ENCODE measurements around the gene ODAD2. TPM values are rescaled to one million over a fixed set of nuclear protein-coding genes. Genes with fewer than 3 reads are reported as not detected.

ODAD2 gene
- total RNA-seq, 2 donors from 2014 or later: 0.10 TPM; not detected in 1

GRCh38 chr10:27884185-27884641 lies 114.7 kb downstream of the ODAD2 start:
- H3K4me1 Mint-ChIP-seq (ENCODE audit: low read depth): no peaks in the 10 kb centered on the region
- no peak overlapping the region for H3K27ac Mint-ChIP-seq
- H3K9me3 Mint-ChIP-seq: peaks cover 6 to 8% of the 10 kb centered on the region in 2 donors
- H3K36me3 Mint-ChIP-seq (ENCODE audit: insufficient read depth in 2 of 2): peaks cover 0 to 4% of the 10 kb centered on the region in 2 donors
- DNase-seq (no peak), ATAC-seq (replicated peaks in 1 of 2) (peak; percentile 56 to 59)
- no peak overlapping the region for H3K4me3 Mint-ChIP-seq
- no peaks in the 10 kb centered on the region for H3K27me3 Mint-ChIP-seq (ENCODE audit: low read depth)

GRCh38 chr10:27878281-27878680 lies 120.6 kb downstream of the ODAD2 start:
- Mint-ChIP-seq H3K36me3 (ENCODE audit: insufficient read depth in 2 of 2) (no peaks in the 10 kb centered on the region), H3K4me3 (no peak overlapping the region), H3K27me3 (ENCODE audit: low read depth) (no peaks in the 10 kb centered on the region), H3K4me1 (ENCODE audit: low read depth) (no peaks in the 10 kb centered on the region), H3K9me3 (peaks cover 0 to 3% of the 10 kb centered on the region in 2 donors), H3K27ac (no peak overlapping the region)
- no peak for DNase-seq
- ATAC-seq (replicated peaks in 1 of 2): no peak

GRCh38 chr10:27865221-27865635 lies 133.7 kb downstream of the ODAD2 start:
- Mint-ChIP-seq H3K36me3 (ENCODE audit: insufficient read depth in 2 of 2) (peaks cover 0 to 2% of the 10 kb centered on the region in 2 donors), H3K27ac (no peak overlapping the region), H3K27me3 (ENCODE audit: low read depth) (peaks cover 14% of the 10 kb centered on the region), H3K4me1 (ENCODE audit: low read depth) (no peaks in the 10 kb centered on the region), H3K9me3 (peaks cover 0 to 6% of the 10 kb centered on the region in 2 donors), H3K4me3 (no peak overlapping the region)
- DNase-seq (no peak), ATAC-seq (replicated peaks in 1 of 2) (no peak)

- no peak overlapping the region for H3K27ac Mint-ChIP-seq
- ATAC-seq (replicated peaks in 1 of 2) (no peak), DNase-seq (no peak)
- H3K4me1 Mint-ChIP-seq (ENCODE audit: low read depth): no peaks in the 10 kb centered on the region
- peaks cover 14% of the 10 kb centered on the region for H3K27me3 Mint-ChIP-seq (ENCODE audit: low read depth)
- no peak overlapping the region for H3K4me3 Mint-ChIP-seq
- no peaks in the 10 kb centered on the region for H3K36me3 Mint-ChIP-seq (ENCODE audit: insufficient read depth in 2 of 2)
- peaks cover 0 to 2% of the 10 kb centered on the region in 2 donors for H3K9me3 Mint-ChIP-seq
Observed at GRCh38 chr10:27861781-27862180, 137.1 kb downstream of the ODAD2 start.

GRCh38 chr10:27857616-27858015 lies 141.3 kb downstream of the ODAD2 start:
- no peaks in the 10 kb centered on the region for H3K36me3 Mint-ChIP-seq (ENCODE audit: insufficient read depth in 2 of 2)
- DNase-seq: no peak
- H3K9me3 Mint-ChIP-seq: peaks cover 0 to 2% of the 10 kb centered on the region in 2 donors
- no peak for ATAC-seq (replicated peaks in 1 of 2)
- H3K4me1 Mint-ChIP-seq (ENCODE audit: low read depth): no peaks in the 10 kb centered on the region
- H3K4me3 Mint-ChIP-seq: no peak overlapping the region
- no peak overlapping the region for H3K27ac Mint-ChIP-seq
- H3K27me3 Mint-ChIP-seq (ENCODE audit: low read depth): no peaks in the 10 kb centered on the region

GRCh38 chr10:27844223-27844622 lies 154.7 kb downstream of the ODAD2 start:
- no peak for ATAC-seq (replicated peaks in 1 of 2)
- Mint-ChIP-seq H3K36me3 (ENCODE audit: insufficient read depth in 2 of 2) (peaks cover 0 to 1% of the 10 kb centered on the region in 2 donors), H3K27me3 (ENCODE audit: low read depth) (no peaks in the 10 kb centered on the region), H3K27ac (no peak overlapping the region), H3K4me1 (ENCODE audit: low read depth) (no peaks in the 10 kb centered on the region), H3K9me3 (peaks cover 2 to 3% of the 10 kb centered on the region in 2 donors), H3K4me3 (no peak overlapping the region)
- no peak for DNase-seq

GRCh38 chr10:27838901-27839300 lies 160.0 kb downstream of the ODAD2 start:
- ATAC-seq (replicated peaks in 1 of 2): no peak
- Mint-ChIP-seq H3K36me3 (ENCODE audit: insufficient read depth in 2 of 2) (no peaks in the 10 kb centered on the region), H3K4me1 (ENCODE audit: low read depth) (no peaks in the 10 kb centered on the region), H3K4me3 (no peak overlapping the region), H3K27ac (no peak overlapping the region), H3K27me3 (ENCODE audit: low read depth) (no peaks in the 10 kb centered on the region), H3K9me3 (no peaks in the 10 kb centered on the region)
- DNase-seq: no peak

- no peak for DNase-seq
- Mint-ChIP-seq H3K36me3 (ENCODE audit: insufficient read depth in 2 of 2) (no peaks in the 10 kb centered on the region), H3K27ac (no peak overlapping the region), H3K4me3 (no peak overlapping the region), H3K9me3 (no peaks in the 10 kb centered on the region), H3K27me3 (ENCODE audit: low read depth) (no peaks in the 10 kb centered on the region), H3K4me1 (ENCODE audit: low read depth) (no peaks in the 10 kb centered on the region)
- ATAC-seq (replicated peaks in 1 of 2): no peak
Observed at GRCh38 chr10:27838361-27838760, 160.5 kb downstream of the ODAD2 start.

- Mint-ChIP-seq H3K4me1 (ENCODE audit: low read depth) (no peaks in the 10 kb centered on the region), H3K27me3 (ENCODE audit: low read depth) (peaks cover 16% of the 10 kb centered on the region)
Observed at GRCh38 chr10:27834476-27834875, 164.4 kb downstream of the ODAD2 start.

GRCh38 chr10:27833792-27834191 lies 165.1 kb downstream of the ODAD2 start:
- no peak overlapping the region for H3K27ac Mint-ChIP-seq
- H3K9me3 Mint-ChIP-seq: no peaks in the 10 kb centered on the region
- no peaks in the 10 kb centered on the region for H3K4me1 Mint-ChIP-seq (ENCODE audit: low read depth)
- DNase-seq (no peak), ATAC-seq (replicated peaks in 1 of 2) (no peak)
- no peaks in the 10 kb centered on the region for H3K36me3 Mint-ChIP-seq (ENCODE audit: insufficient read depth in 2 of 2)
- no peak overlapping the region for H3K4me3 Mint-ChIP-seq
- peaks cover 17% of the 10 kb centered on the region for H3K27me3 Mint-ChIP-seq (ENCODE audit: low read depth)

More at GRCh38 chr10:27834476-27834875, 164.4 kb downstream of the ODAD2 start:
- DNase-seq: no peak
- H3K9me3 Mint-ChIP-seq: no peaks in the 10 kb centered on the region
- ATAC-seq (replicated peaks in 1 of 2): no peak
- H3K27ac Mint-ChIP-seq: no peak overlapping the region
- H3K36me3 Mint-ChIP-seq (ENCODE audit: insufficient read depth in 2 of 2): no peaks in the 10 kb centered on the region
- H3K4me3 Mint-ChIP-seq: no peak overlapping the region

- no peaks in the 10 kb centered on the region for H3K4me1 Mint-ChIP-seq (ENCODE audit: low read depth)
- DNase-seq (no peak), ATAC-seq (replicated peaks in 1 of 2) (no peak)
- no peaks in the 10 kb centered on the region for H3K9me3 Mint-ChIP-seq
- H3K27me3 Mint-ChIP-seq (ENCODE audit: low read depth): peaks cover 17% of the 10 kb centered on the region
- H3K27ac Mint-ChIP-seq: no peak overlapping the region
- H3K36me3 Mint-ChIP-seq (ENCODE audit: insufficient read depth in 2 of 2): no peaks in the 10 kb centered on the region
- no peak overlapping the region for H3K4me3 Mint-ChIP-seq
Observed at GRCh38 chr10:27832826-27833225, 166.1 kb downstream of the ODAD2 start.

- Mint-ChIP-seq H3K27ac (no peak overlapping the region), H3K27me3 (ENCODE audit: low read depth) (peaks cover 11% of the 10 kb centered on the region), H3K9me3 (no peaks in the 10 kb centered on the region), H3K36me3 (ENCODE audit: insufficient read depth in 2 of 2) (no peaks in the 10 kb centered on the region), H3K4me1 (ENCODE audit: low read depth) (no peaks in the 10 kb centered on the region), H3K4me3 (no peak overlapping the region)
- DNase-seq (no peak), ATAC-seq (replicated peaks in 1 of 2) (no peak)
Observed at GRCh38 chr10:27826369-27826768, 172.5 kb downstream of the ODAD2 start.

GRCh38 chr10:27822301-27822700 lies 176.6 kb downstream of the ODAD2 start:
- Mint-ChIP-seq H3K27ac (no peak overlapping the region), H3K4me1 (ENCODE audit: low read depth) (no peaks in the 10 kb centered on the region), H3K36me3 (ENCODE audit: insufficient read depth in 2 of 2) (no peaks in the 10 kb centered on the region), H3K27me3 (ENCODE audit: low read depth) (no peaks in the 10 kb centered on the region), H3K4me3 (no peak overlapping the region), H3K9me3 (no peaks in the 10 kb centered on the region)
- ATAC-seq (replicated peaks in 1 of 2) (no peak), DNase-seq (no peak)

GRCh38 chr10:27820637-27821036 lies 178.2 kb downstream of the ODAD2 start:
- H3K9me3 Mint-ChIP-seq: no peaks in the 10 kb centered on the region
- no peaks in the 10 kb centered on the region for H3K4me1 Mint-ChIP-seq (ENCODE audit: low read depth)
- no peaks in the 10 kb centered on the region for H3K27me3 Mint-ChIP-seq (ENCODE audit: low read depth)
- no peaks in the 10 kb centered on the region for H3K36me3 Mint-ChIP-seq (ENCODE audit: insufficient read depth in 2 of 2)
- no peak overlapping the region for H3K4me3 Mint-ChIP-seq
- no peak for ATAC-seq (replicated peaks in 1 of 2)
- DNase-seq: no peak
- no peak overlapping the region for H3K27ac Mint-ChIP-seq
